Right atrium auricular region (tissue), 2 donors: ENCODE data around the gene EPHB2. TPM values are rescaled to one million over a fixed set of nuclear protein-coding genes. Genes with fewer than 3 reads are reported as not detected.

Source experiments
- DNase-seq: peaks from one replicate; pipeline ENCODE4 v3.0.0-alpha.2; 2019; ENCODE audit warnings: low spot score
- H3K27ac ChIP-seq, 2 donors: fragments of 200-600 bp; sonication (generic); 1 replicate in 1 of 2; 2 replicates in 1 of 2; pipeline ENCODE4 v1.5.1; 2016 to 2019
- H3K27me3 ChIP-seq, 2 donors: fragments of 200-600 bp; sonication (generic); one replicate each; pipeline versions ENCODE4 v1.5.1 to v1.6.0; 2017 to 2019
- H3K36me3 ChIP-seq: fragments of 200-600 bp; sonication (generic); one replicate; pipeline ENCODE4 v1.5.1; 2016
- H3K4me1 ChIP-seq, 2 donors: fragments of 200-600 bp; sonication (generic); one replicate each; pipeline versions ENCODE4 v1.5.1 to v1.6.0; 2017 to 2019
- H3K4me3 ChIP-seq, 2 donors: fragments of 200-600 bp; sonication (generic); 1 replicate in 1 of 2; 2 replicates in 1 of 2; pipeline ENCODE4 v1.5.1; 2017 to 2019; ENCODE audit warnings: mild to moderate bottlenecking in 1 of 2, moderate library complexity in 1 of 2
- H3K9me3 ChIP-seq, 2 donors: fragments of 200-600 bp; sonication (generic); one replicate each; pipeline ENCODE4 v1.5.1; 2019
- total RNA-seq, 2 donors: library from RNA; depleted of rRNA; stranded (reverse); fragments of >200 nt; gene quantifications; one replicate each; pipeline ENCODE4 v1.1.0, GENCODE V29; 2016
- TF ChIP-seq, protein P1 (sequence below), 2 donors: fragments of 200-600 bp; sonication (generic); IDR thresholded peaks; one replicate each; pipeline ENCODE4 v1.5.1; 2019; ENCODE audit warnings: antibody characterized with exemption in 2 of 2

Gene EPHB2
- total RNA-seq, 2 donors from 2014 or later, result 1.8 to 2.6 TPM

DNA sequence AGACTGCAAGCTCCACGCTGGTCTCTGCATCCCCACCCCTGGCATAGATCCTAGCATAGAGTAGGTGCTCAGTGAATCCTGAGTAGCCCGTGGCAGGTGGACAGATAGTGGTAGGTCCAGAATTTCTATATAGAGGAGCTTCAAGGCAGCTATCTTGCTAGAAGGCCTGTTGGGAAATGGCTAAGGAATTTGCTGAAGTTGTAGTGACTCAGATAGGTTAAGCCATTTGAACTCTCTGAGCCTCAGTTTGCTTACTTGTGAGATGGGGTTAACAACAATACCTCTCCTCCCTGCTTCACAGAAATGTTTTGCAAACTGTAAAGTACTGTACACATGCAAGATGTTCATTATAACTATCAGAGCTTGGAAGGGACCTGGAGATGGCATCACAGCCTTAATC lies 23.4 kb upstream of the EPHB2 start:
- Histone ChIP-seq H3K27me3 (no peaks in the 10 kb centered on the region), H3K27ac (no peak overlapping the region), H3K4me1 (no peaks in the 10 kb centered on the region), H3K9me3 (no peaks in the 10 kb centered on the region), H3K4me3 (no peak overlapping the region), H3K36me3 (no peaks in the 10 kb centered on the region)
- no peak for DNase-seq
- TF ChIP-seq, protein P1, sequence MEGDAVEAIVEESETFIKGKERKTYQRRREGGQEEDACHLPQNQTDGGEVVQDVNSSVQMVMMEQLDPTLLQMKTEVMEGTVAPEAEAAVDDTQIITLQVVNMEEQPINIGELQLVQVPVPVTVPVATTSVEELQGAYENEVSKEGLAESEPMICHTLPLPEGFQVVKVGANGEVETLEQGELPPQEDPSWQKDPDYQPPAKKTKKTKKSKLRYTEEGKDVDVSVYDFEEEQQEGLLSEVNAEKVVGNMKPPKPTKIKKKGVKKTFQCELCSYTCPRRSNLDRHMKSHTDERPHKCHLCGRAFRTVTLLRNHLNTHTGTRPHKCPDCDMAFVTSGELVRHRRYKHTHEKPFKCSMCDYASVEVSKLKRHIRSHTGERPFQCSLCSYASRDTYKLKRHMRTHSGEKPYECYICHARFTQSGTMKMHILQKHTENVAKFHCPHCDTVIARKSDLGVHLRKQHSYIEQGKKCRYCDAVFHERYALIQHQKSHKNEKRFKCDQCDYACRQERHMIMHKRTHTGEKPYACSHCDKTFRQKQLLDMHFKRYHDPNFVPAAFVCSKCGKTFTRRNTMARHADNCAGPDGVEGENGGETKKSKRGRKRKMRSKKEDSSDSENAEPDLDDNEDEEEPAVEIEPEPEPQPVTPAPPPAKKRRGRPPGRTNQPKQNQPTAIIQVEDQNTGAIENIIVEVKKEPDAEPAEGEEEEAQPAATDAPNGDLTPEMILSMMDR (IDR thresholded peaks at IDR 0.05), result no peak

DNA sequence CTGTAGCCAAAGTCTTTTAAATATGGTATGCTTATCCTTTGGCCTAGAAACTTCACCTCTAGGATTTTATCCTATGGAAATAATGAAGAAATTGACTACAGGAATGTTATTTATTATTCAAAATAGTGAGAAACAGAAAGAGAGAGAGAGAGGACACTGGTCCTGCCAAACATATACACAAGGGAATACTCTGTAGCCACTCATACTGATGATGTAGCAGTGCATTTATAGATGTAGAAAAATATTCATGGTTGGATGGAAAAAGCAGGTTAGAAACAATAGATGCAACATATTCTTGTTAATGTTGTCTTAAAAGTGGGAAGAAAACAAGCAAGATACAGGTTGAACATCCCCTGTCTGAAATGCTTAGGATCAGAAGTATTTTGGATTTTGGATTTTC lies 22.2 kb upstream of the EPHB2 start:
- Histone ChIP-seq H3K36me3 (no peaks in the 10 kb centered on the region), H3K27ac (no peak overlapping the region), H3K4me1 (no peaks in the 10 kb centered on the region), H3K27me3 (no peaks in the 10 kb centered on the region), H3K4me3 (no peak overlapping the region), H3K9me3 (no peaks in the 10 kb centered on the region)
- TF ChIP-seq, protein P1 (IDR thresholded peaks at IDR 0.05), result no peak
- DNase-seq, result no peak

DNA sequence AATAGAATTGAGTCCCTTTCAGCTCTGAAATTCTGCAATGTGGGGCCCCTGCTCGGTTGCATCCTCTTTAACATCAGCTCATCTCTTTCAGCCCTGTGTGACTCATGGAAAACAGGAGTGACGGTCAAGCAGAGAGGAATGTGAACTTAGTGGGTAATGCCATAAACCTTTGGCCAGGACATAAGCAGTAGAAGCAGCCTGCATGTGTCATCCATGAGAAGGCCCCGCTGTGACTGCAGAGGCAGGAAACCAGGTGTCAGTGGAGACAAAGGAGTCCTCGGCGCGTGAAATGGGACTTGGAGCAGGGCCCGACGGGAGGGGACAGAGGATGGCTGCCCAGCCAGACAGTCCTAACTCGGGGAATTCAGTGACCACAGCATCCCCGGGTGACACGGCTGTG lies 21.1 kb upstream of the EPHB2 start:
- H3K27ac ChIP-seq, result no peak overlapping the region
- no peak for DNase-seq
- no peaks in the 10 kb centered on the region for H3K9me3 ChIP-seq
- H3K27me3 ChIP-seq, result no peaks in the 10 kb centered on the region
- no peaks in the 10 kb centered on the region for H3K4me1 ChIP-seq
- no peak overlapping the region for H3K4me3 ChIP-seq
- TF ChIP-seq, protein P1 (IDR thresholded peaks at IDR 0.05), result no peak
- H3K36me3 ChIP-seq, result no peaks in the 10 kb centered on the region

DNA sequence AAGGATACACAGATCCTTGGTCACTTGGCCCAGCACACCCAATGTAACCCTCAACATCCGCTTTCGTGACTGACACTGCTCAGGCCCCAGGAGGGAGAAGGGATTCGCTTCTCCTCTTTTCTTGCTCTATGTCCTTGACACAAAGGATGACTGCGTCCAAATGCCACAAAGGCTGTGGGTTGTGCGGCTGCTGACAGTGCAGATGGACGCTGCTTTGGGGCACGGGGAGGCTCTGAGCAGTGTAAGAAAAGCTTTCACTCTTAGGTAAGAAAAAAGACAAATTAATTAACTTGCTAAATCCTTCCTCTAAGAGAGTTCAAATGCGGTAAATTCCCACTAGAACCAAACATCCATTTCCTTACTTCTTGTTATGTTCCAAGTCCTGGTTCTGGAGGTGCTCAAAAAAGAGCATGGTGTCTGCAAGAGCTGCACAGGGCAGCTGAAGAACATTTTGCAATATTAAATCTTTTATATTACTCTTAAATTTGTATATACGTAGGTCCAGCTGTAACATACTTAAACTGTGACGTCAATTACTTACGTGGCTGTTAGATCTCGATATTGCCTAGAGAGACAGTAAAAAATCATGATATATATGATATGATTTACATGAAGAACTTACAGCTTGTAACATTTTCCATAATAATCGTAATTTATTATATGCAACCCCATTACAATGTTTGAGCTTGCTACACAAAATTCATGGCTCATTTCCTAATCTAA lies 19.4 kb upstream of the EPHB2 start:
- TF ChIP-seq, protein P1 (IDR thresholded peaks at IDR 0.05), result no peak
- no peaks in the 10 kb centered on the region for H3K4me1 ChIP-seq
- DNase-seq, result no peak
- H3K36me3 ChIP-seq, result no peaks in the 10 kb centered on the region
- H3K27me3 ChIP-seq, result no peaks in the 10 kb centered on the region
- no peaks in the 10 kb centered on the region for H3K9me3 ChIP-seq
- no peak overlapping the region for H3K27ac ChIP-seq
- no peak overlapping the region for H3K4me3 ChIP-seq

DNA sequence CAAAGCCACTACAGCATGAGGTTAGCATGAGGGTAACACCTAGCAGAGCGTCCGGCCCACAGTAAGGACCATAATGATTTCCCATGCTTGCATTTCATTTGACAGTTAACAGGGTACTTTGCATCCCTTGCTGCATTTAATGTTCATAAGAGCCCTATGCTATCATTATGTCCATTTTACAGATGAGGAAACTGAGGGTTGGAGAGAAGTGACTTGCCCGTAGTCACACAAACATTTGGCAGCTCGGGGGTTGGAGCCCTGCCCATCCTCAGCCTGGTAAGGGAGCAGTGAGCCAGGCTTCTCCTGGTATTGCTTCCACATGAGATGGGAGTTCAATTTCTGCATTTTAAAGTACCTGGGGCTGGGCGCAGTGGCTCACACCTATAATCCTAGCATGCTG lies 16.5 kb upstream of the EPHB2 start:
- no peaks in the 10 kb centered on the region for H3K36me3 ChIP-seq
- no peak for DNase-seq
- H3K27me3 ChIP-seq, result no peaks in the 10 kb centered on the region

More for the DNA sequence above, 16.5 kb upstream of the EPHB2 start:
- H3K4me3 ChIP-seq, result no peak overlapping the region
- no peaks in the 10 kb centered on the region for H3K9me3 ChIP-seq
- no peak overlapping the region for H3K27ac ChIP-seq
- TF ChIP-seq, protein P1 (IDR thresholded peaks at IDR 0.05), result no peak
- H3K4me1 ChIP-seq, result no peaks in the 10 kb centered on the region
